Measurements from ENCODE around the gene STK32B.

STK32B gene

DNA sequence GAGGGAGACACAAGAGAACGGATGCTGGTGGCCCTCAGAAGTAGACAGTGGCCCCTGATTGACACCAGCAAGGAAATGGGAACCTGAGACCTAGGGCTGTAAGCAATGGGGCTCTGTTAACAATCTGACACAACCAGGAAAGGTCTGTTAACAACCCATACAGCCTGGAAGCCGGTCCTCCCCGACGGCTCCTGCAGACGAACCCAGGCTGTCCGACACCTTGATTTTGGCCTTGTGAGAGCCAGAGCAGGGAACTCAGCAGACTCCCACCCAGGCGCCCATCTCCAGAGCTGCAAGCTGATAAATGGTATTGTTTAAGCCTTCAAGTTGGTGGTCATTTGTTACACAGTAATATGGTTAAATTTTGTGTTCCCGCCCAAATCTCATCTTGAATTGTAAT lies 21.8 kb upstream of the STK32B start:
- in situ Hi-C loops (cut with HindIII; ENCODE audit: low sequenced_read_pairs), result no loop called here

GRCh38 chr4:5030221-5030620 lies 21.1 kb upstream of the STK32B start:
- in situ Hi-C loops (cut with HindIII; ENCODE audit: low sequenced_read_pairs), result no loop called here

DNA sequence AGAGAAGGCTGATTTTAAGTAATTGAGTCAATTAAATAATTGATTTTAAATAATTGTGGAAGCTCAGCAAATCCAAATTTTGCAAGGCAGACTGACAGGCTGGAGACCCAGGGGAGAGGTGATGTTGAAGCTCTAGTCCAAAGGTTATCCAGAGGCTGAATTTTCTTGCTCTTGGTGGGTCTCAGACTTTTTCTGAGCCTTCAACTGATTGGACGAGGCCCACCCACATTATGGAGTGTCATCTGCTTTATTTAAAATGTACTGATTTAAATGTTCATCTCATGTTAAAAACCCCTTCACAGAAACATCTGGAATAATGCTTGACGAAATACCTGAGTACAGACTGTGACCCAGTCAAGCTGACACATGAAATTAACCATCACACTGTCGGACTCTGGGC lies 20.4 kb upstream of the STK32B start:
- in situ Hi-C loops (cut with HindIII; ENCODE audit: low sequenced_read_pairs), result no loop called here

DNA sequence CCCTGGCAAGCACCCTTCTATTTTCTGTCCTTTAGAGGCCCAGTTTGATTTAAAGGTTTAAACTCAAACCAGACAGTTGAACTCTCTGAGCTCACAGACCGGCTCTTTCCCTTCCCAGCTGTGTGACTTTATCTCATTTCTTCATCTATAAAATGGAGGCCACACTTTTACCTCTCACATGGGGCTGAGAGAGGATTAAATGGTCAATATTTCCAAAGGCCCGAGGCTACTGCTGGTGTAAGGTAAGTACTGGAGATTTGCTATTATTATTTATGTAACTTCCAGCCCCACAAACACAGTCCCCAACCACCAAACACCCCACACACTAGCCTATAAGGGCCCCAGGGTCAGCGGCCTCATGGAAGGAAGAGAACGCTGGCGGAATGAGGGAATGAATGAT lies 18.5 kb upstream of the STK32B start:
- in situ Hi-C loops (cut with HindIII; ENCODE audit: low sequenced_read_pairs), result no loop called here

GRCh38 chr4:5033281-5033841 lies 17.9 kb upstream of the STK32B start:
- in situ Hi-C loops (cut with HindIII; ENCODE audit: low sequenced_read_pairs), result no loop called here

GRCh38 chr4:5034206-5034605 lies 17.1 kb upstream of the STK32B start:
- in situ Hi-C loops (cut with HindIII; ENCODE audit: low sequenced_read_pairs), result no loop called here

GRCh38 chr4:5036239-5036638 lies 15.0 kb upstream of the STK32B start:
- in situ Hi-C loops (cut with HindIII; ENCODE audit: low sequenced_read_pairs), result no loop called here

GRCh38 chr4:5037553-5038551 lies 13.4 kb upstream of the STK32B start:
- in situ Hi-C loops (cut with HindIII; ENCODE audit: low sequenced_read_pairs), result no loop called here

DNA sequence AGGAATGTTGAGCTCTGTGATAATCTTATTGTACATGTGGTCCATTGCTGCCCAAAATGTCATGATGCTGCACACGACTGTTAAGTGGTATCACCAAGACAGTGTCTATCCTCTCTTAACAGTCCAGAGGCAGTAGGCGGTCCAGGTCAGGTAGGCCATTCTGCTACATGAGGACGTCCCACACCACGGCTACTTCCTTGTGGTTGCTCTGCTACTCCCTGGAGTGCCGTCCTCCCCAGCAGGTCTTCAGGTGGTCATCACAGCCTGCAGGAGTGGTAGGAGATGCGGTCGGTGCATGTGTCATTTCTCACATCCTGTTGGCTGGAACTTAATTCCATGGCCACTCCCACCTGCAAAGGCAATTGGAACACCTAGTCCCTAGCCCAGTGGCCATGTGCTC lies 11.5 kb upstream of the STK32B start:
- in situ Hi-C loops (cut with HindIII; ENCODE audit: low sequenced_read_pairs), result no loop called here

- in situ Hi-C loops (cut with HindIII; ENCODE audit: low sequenced_read_pairs), result no loop called here
Observed at GRCh38 chr4:5040856-5041620, 10.2 kb upstream of the STK32B start.

DNA sequence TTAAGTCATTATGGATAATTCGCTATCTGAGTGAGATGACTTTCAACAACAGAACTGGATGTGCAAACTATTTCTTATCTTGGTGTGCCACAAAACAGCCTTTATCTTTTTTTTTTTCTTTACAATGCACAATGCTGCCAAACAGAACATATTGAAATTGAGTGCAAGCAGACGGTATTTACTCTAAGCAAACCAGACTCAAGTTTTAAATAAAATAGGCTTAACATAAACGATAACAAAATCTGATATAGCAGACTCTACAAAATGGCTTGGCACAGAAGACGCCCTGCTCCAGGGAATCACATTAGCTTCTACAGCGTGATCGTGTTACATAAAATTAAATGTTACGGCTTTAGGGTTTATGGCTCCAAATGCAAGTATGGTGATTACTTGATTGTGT lies 9.6 kb upstream of the STK32B start:
- in situ Hi-C loops (cut with HindIII; ENCODE audit: low sequenced_read_pairs), result no loop called here

DNA sequence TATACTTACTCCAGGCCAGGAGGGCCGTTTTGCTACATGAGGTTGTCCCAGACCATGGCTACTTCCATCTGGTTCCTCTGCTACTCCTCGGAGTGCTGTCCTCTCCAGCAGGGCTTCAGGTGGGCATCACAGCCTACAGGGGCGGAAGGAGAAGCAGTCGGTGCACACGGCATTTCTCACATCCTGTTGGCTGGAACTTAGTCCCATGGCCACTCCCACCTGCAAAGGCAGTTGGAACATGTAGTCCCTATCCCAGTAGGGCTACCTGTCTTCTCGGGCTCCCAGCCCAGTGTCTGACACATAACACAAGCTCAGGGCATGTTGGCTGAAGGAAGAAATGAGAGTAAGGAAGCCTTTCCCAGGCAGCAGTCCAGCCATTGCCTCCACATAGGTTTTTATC lies 7.7 kb upstream of the STK32B start:
- in situ Hi-C loops (cut with HindIII; ENCODE audit: low sequenced_read_pairs), result no loop called here

- in situ Hi-C loops (cut with HindIII; ENCODE audit: low sequenced_read_pairs), result no loop called here
Observed at GRCh38 chr4:5044341-5044740, 6.9 kb upstream of the STK32B start.

GRCh38 chr4:5045097-5045496 lies 6.2 kb upstream of the STK32B start:
- in situ Hi-C loops (cut with HindIII; ENCODE audit: low sequenced_read_pairs), result no loop called here

- in situ Hi-C loops (cut with HindIII; ENCODE audit: low sequenced_read_pairs), result no loop called here
Observed at GRCh38 chr4:5048721-5049120, 2.6 kb upstream of the STK32B start.

- in situ Hi-C loops (cut with HindIII; ENCODE audit: low sequenced_read_pairs), result no loop called here
Observed at GRCh38 chr4:5050520-5051277, 581 bp upstream of the STK32B start.

DNA sequence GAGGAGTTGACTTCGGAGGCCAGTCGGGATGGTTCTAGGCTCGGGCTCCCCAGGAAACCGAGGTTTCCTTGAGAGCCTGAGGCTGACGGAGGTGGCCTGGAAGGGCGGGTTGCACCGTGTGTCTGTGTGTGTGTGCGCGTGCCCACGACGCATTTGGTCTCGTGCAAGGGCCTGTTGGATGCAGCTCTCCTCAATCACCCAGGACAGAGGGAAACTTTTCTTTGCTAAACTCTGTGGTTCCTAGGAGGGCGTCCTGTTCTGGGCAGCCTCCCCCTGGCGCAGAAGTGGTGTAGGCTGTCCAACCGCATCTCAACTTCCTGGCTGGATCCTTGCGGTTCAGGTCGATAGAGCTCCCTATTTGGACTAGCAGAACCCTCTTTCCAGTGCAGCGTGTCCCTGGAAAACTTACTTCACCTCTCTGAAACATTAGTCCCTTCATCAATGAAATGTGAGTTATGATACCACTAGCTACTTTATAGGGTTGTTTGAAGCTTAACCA lies 973 bp downstream of the STK32B start:
- in situ Hi-C loops (cut with HindIII; ENCODE audit: low sequenced_read_pairs), result no loop called here

- in situ Hi-C loops (cut with HindIII; ENCODE audit: low sequenced_read_pairs), result no loop called here
Observed at GRCh38 chr4:5052726-5053425, 1.6 kb downstream of the STK32B start.

GRCh38 chr4:5054532-5054931 lies 3.3 kb downstream of the STK32B start:
- in situ Hi-C loops (cut with HindIII; ENCODE audit: low sequenced_read_pairs), result no loop called here

DNA sequence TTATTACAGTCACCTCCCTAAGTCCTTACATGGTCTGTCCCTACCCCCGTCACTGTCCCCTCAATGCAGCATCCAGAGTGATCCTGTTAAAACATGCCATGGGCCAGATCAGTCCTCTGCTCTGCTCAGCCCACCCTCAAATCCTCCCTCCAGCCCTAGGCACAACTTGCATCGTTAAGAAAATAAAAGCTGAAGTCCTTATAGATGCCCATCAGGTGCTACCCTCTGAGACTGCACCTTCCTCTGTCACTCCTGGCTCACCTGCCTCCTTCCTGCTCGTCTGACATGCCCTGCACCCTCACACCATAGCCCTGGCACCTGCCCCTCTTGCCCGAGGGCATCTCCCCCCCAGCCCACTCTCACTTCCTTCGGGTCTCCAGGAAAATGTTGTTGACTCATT lies 4.1 kb downstream of the STK32B start:
- in situ Hi-C loops (cut with HindIII; ENCODE audit: low sequenced_read_pairs), result no loop called here

Data from DLD1 (cell line).